Measurements from ENCODE around the gene GCN1. TPM values are rescaled to one million over a fixed set of nuclear protein-coding genes. Genes with fewer than 3 reads are reported as not detected.
A peak's percentile ranks its signal among the peaks of the same experiment; 100 is the strongest.
"Not testable (repeated sequence)": the region's sequence is repeated elsewhere in the genome, so short reads cannot be mapped to it uniquely, and the experiment has no call there.

The GCN1 gene
- total and polyA plus RNA-seq, 8 donors: 51.8 to 89.4 (median 57.9) TPM

GRCh38 chr12:120207227-120207626 is 12.7 kb upstream of the GCN1 start:
- no peaks in the 10 kb centered on the region for H3K4me1 ChIP-seq
- intact Hi-C loops (cut with DNase I): no loop called here
- no peaks in the 10 kb centered on the region for H3K27me3 ChIP-seq
- H3K27ac ChIP-seq: no peak overlapping the region
- H3K9me3 ChIP-seq: no peaks in the 10 kb centered on the region
- no peak for ATAC-seq
- H3K4me3 ChIP-seq: no peak overlapping the region
- TF ChIP-seq, protein P1, sequence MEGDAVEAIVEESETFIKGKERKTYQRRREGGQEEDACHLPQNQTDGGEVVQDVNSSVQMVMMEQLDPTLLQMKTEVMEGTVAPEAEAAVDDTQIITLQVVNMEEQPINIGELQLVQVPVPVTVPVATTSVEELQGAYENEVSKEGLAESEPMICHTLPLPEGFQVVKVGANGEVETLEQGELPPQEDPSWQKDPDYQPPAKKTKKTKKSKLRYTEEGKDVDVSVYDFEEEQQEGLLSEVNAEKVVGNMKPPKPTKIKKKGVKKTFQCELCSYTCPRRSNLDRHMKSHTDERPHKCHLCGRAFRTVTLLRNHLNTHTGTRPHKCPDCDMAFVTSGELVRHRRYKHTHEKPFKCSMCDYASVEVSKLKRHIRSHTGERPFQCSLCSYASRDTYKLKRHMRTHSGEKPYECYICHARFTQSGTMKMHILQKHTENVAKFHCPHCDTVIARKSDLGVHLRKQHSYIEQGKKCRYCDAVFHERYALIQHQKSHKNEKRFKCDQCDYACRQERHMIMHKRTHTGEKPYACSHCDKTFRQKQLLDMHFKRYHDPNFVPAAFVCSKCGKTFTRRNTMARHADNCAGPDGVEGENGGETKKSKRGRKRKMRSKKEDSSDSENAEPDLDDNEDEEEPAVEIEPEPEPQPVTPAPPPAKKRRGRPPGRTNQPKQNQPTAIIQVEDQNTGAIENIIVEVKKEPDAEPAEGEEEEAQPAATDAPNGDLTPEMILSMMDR (IDR thresholded peaks at IDR 0.05): no peak
- DNase-seq: no peak
- peaks cover 0 to 46% of the 10 kb centered on the region in 2 donors for H3K36me3 ChIP-seq

DNA sequence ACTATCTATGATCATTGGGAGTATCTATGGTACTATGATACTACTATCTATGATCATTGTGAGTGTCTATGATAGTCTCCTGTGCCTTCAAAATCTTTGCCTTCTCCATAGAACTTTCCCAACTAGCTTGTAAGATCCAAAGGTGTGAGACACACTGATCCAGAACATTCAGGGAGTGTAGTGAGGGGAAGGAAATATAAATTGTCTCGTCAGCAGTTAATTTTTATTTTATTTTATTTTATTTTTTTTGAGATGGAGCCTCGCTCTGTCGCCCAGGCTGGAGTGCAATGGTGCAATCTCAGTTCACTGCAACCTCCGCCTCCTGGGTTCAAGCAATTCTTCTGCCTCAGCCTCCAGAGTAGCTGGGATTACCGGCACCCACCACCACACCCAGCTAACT is 12.3 kb upstream of the GCN1 start:
- intact Hi-C loops (cut with DNase I); H3K4me1 ChIP-seq; DNase-seq; H3K9me3 ChIP-seq; H3K27ac ChIP-seq; ATAC-seq; H3K4me3 ChIP-seq; H3K27me3 ChIP-seq: not testable (repeated sequence)
- peaks cover 0 to 42% of the 10 kb centered on the region in 2 donors for H3K36me3 ChIP-seq

- intact Hi-C loops (cut with DNase I): no loop called here
- ATAC-seq: no peak
- no peak for DNase-seq
- Histone ChIP-seq H3K9me3 (no peaks in the 10 kb centered on the region), H3K4me1 (no peaks in the 10 kb centered on the region), H3K4me3 (no peak overlapping the region), H3K27me3 (no peaks in the 10 kb centered on the region), H3K36me3 (peaks cover 0 to 36% of the 10 kb centered on the region in 2 donors), H3K27ac (no peak overlapping the region)
- TF ChIP-seq, protein P1 (IDR thresholded peaks at IDR 0.05): no peak
Measured at GRCh38 chr12:120206228-120206627, 11.7 kb upstream of the GCN1 start.

- Histone ChIP-seq H3K4me3 (no peak overlapping the region), H3K9me3 (no peaks in the 10 kb centered on the region), H3K27me3 (no peaks in the 10 kb centered on the region), H3K27ac (no peak overlapping the region), H3K36me3 (peaks cover 0 to 22% of the 10 kb centered on the region in 2 donors), H3K4me1 (peaks cover 7 to 13% of the 10 kb centered on the region in 2 donors)
- ATAC-seq (no peak), DNase-seq (no peak)
- TF ChIP-seq, protein P1 (IDR thresholded peaks at IDR 0.05): no peak
- intact Hi-C loops (cut with DNase I): no loop called here
Measured at GRCh38 chr12:120204171-120204570, 9.7 kb upstream of the GCN1 start.

DNA sequence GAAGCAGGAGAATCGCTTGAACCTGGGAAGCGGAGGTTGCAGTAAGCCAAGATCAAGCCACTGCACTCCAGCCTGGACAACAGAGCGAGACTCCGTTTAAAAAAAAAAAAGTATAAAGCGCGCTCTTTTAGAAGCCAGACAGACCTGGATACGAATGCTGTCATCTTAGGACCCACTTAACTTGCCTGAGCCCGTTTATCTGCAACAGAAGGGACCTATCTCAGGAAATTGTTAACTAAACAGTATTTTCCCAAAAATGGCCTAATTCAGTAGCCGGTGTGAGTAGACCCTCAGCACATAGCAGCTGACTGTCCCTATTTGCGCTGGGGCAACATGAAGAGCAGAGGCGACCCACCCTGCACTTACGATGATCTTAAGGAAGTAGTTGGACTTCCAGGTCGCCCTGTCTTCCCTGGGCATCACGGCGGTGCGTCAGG is 5.9 kb upstream of the GCN1 start:
- H3K27me3 ChIP-seq: no peaks in the 10 kb centered on the region
- TF ChIP-seq, protein P1 (IDR thresholded peaks at IDR 0.05): no peak
- peak overlapping the region; percentile 90 to 91 for H3K27ac ChIP-seq
- H3K9me3 ChIP-seq: no peaks in the 10 kb centered on the region
- peaks cover 8 to 44% of the 10 kb centered on the region in 2 donors for H3K36me3 ChIP-seq
- H3K4me3 ChIP-seq: peak overlapping the region; percentile 79 to 91
- ATAC-seq (no peak), DNase-seq (no peak)
- H3K4me1 ChIP-seq: peaks cover 10 to 50% of the 10 kb centered on the region in 2 donors
- intact Hi-C loops (cut with DNase I): no loop called here
